Nephron (organoid): Measurements from ENCODE around the gene DIS3L2.

Experiments
- H3K27ac Mint-ChIP-seq, 3 experiments: 2 replicates each; pipeline ENCODE4 v1.8.0; 2020; ENCODE audit warnings: mixed read lengths in 3 of 3, mild to moderate bottlenecking in 2 of 3, moderate library complexity in 1 of 3
- H3K27me3 Mint-ChIP-seq: 2 replicates; pipeline ENCODE4 v1.8.0; 2021; ENCODE audit warnings: low read depth, mild to moderate bottlenecking, moderate library complexity, mixed read lengths
- H3K36me3 Mint-ChIP-seq: 2 replicates; pipeline ENCODE4 v1.8.0; 2020; ENCODE audit warnings: low read depth, mixed read lengths
- H3K4me1 Mint-ChIP-seq: 2 replicates; pipeline ENCODE4 v1.8.0; 2020; ENCODE audit warnings: mixed read lengths
- H3K4me3 Mint-ChIP-seq, 3 experiments: 2 replicates each; pipeline ENCODE4 v1.8.0; 2020; ENCODE audit warnings: mild to moderate bottlenecking in 3 of 3, mixed read lengths in 3 of 3, moderate library complexity in 2 of 3
- H3K9me3 Mint-ChIP-seq: 2 replicates; pipeline ENCODE4 v1.8.0; 2020; ENCODE audit warnings: mixed read lengths
- CTCF ChIP-seq, 3 experiments: fragments of 200-600 bp; sonication (generic); IDR thresholded peaks; one replicate each; pipeline ENCODE4 v1.5.0; 2021; ENCODE audit warnings: antibody characterized with exemption in 3 of 3; ENCODE audit not compliant: unreplicated experiment in 3 of 3

The DIS3L2 gene

GRCh38 chr2:232281858-232282507 lies 320.5 kb downstream of the DIS3L2 start:
- H3K4me3 Mint-ChIP-seq, result no peak overlapping the region
- no peaks in the 10 kb centered on the region for H3K4me1 Mint-ChIP-seq
- peaks cover 34% of the 10 kb centered on the region for H3K36me3 Mint-ChIP-seq
- H3K27ac Mint-ChIP-seq, result no peak overlapping the region
- TF ChIP-seq CTCF (IDR thresholded peaks at IDR 0.05; ENCODE audit: unreplicated experiment in 3 of 3), result no peak
- H3K9me3 Mint-ChIP-seq, result peaks cover 10% of the 10 kb centered on the region
- H3K27me3 Mint-ChIP-seq, result no peaks in the 10 kb centered on the region

DNA sequence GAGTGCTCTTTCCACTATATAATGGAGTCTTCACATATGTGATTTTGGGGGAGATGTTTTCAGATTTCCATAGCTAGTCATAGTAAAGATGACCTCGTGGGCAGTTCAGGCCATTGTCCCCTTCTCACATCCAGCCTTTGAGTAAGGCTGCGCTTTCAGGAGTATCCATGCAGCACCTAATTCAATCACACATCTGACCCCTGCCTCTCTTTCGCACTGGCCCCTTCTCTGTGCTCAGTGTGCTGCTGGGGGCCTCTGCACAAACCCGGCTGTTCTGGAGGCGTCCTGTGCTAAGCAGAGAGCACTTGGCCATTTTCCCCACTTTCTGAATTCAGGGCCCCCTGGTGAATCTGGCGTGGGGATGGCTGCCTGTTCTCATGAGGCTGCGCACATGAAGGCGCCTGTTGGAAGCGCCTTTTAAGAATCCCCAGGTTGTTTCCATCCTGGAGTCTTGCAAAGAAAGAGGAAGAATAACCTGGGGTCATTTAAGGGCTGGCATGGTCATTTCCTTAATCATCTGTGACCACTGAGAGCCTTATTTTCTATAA lies 321.1 kb downstream of the DIS3L2 start:
- H3K9me3 Mint-ChIP-seq, result peaks cover 10% of the 10 kb centered on the region
- H3K27me3 Mint-ChIP-seq, result no peaks in the 10 kb centered on the region
- H3K4me3 Mint-ChIP-seq, result no peak overlapping the region
- H3K36me3 Mint-ChIP-seq, result peaks cover 32% of the 10 kb centered on the region
- no peaks in the 10 kb centered on the region for H3K4me1 Mint-ChIP-seq
- TF ChIP-seq CTCF (IDR thresholded peaks at IDR 0.05; ENCODE audit: unreplicated experiment in 3 of 3), result no peak
- H3K27ac Mint-ChIP-seq, result no peak overlapping the region

GRCh38 chr2:232286001-232286868 lies 324.7 kb downstream of the DIS3L2 start:
- Mint-ChIP-seq H3K36me3 (peaks cover 9% of the 10 kb centered on the region), H3K27ac (peak overlapping the region in 2 of 3 experiments; percentile 59 to 73), H3K27me3 (no peaks in the 10 kb centered on the region), H3K4me3 (no peak overlapping the region), H3K9me3 (no peaks in the 10 kb centered on the region), H3K4me1 (peaks cover 7% of the 10 kb centered on the region)
- no peak for TF ChIP-seq CTCF (IDR thresholded peaks at IDR 0.05; ENCODE audit: unreplicated experiment in 3 of 3)

GRCh38 chr2:232287316-232287715 lies 325.8 kb downstream of the DIS3L2 start:
- H3K4me1 Mint-ChIP-seq, result peaks cover 13% of the 10 kb centered on the region
- no peaks in the 10 kb centered on the region for H3K9me3 Mint-ChIP-seq
- H3K27ac Mint-ChIP-seq, result peak overlapping the region in 1 of 3 experiments; percentile 16

GRCh38 chr2:232288489-232289030 lies 327.0 kb downstream of the DIS3L2 start:
- no peak overlapping the region for H3K27ac Mint-ChIP-seq
- TF ChIP-seq CTCF (IDR thresholded peaks at IDR 0.05; ENCODE audit: unreplicated experiment in 3 of 3), result no peak
- no peaks in the 10 kb centered on the region for H3K27me3 Mint-ChIP-seq
- peaks cover 7% of the 10 kb centered on the region for H3K36me3 Mint-ChIP-seq
- no peak overlapping the region for H3K4me3 Mint-ChIP-seq
- no peaks in the 10 kb centered on the region for H3K9me3 Mint-ChIP-seq
- H3K4me1 Mint-ChIP-seq, result peaks cover 19% of the 10 kb centered on the region

More at GRCh38 chr2:232287316-232287715, 325.8 kb downstream of the DIS3L2 start:
- no peak for TF ChIP-seq CTCF (IDR thresholded peaks at IDR 0.05; ENCODE audit: unreplicated experiment in 3 of 3)
- Mint-ChIP-seq H3K27me3 (no peaks in the 10 kb centered on the region), H3K4me3 (no peak overlapping the region), H3K36me3 (peaks cover 7% of the 10 kb centered on the region)
